Measurements from ENCODE around the gene SEC14L5. TPM values are rescaled to one million over a fixed set of nuclear protein-coding genes. Genes with fewer than 3 reads are reported as not detected.

The SEC14L5 gene
- total and polyA plus RNA-seq, 2 of the 4 experiments (the other 2 are of a cell fraction): 0.07 TPM; not detected in 1

GRCh38 chr16:5015887-5016286 is 57.8 kb downstream of the SEC14L5 start:
- Histone ChIP-seq H3K4me2 (ENCODE audit: low read depth, low read length) (no peak overlapping the region), H4K8ac (ENCODE audit: low read depth in 2 of 2, low read length in 2 of 2) (no peak overlapping the region), H2BK20ac (ENCODE audit: low read depth, low read length) (no peak overlapping the region), H3K9me1 (ENCODE audit: insufficient read depth, low read length) (no peaks in the 10 kb centered on the region), H3K27me3 (ENCODE audit: control insufficient read depth, insufficient read depth, low read length) (peaks cover 24% of the 10 kb centered on the region), H4K91ac (ENCODE audit: insufficient read depth, low read depth, low read length) (no peak overlapping the region), H3K27ac (ENCODE audit: insufficient read depth, low read length) (no peak overlapping the region), H2BK5ac (ENCODE audit: low read depth, low read length, poor library complexity, severe bottlenecking) (no peak overlapping the region), H2AK5ac (ENCODE audit: low read depth, low read length) (no peak overlapping the region), H2BK120ac (ENCODE audit: low read depth, low read length) (no peak overlapping the region), H3K9ac (ENCODE audit: low read depth, low read length) (no peak overlapping the region), H2AK9ac (replicated peaks; ENCODE audit: low read depth, low read length, poor library complexity) (no peak overlapping the region), H3K4ac (ENCODE audit: low read depth, low read length) (no peak overlapping the region), H4K5ac (ENCODE audit: low read depth, low read length) (no peak overlapping the region), H3K9me3 (ENCODE audit: control insufficient read depth, insufficient read depth, low read length) (no peaks in the 10 kb centered on the region), H3K79me1 (ENCODE audit: low read depth in 1 of 2, low read length in 2 of 2) (no peaks in the 10 kb centered on the region), H2AFZ (replicated peaks; ENCODE audit: low read length, poor library complexity) (no peak overlapping the region), H3K18ac (ENCODE audit: low read depth, low read length) (no peak overlapping the region), H3K23ac (ENCODE audit: low read depth, low read length) (no peak overlapping the region), H3K4me3 (ENCODE audit: insufficient read depth, low read depth, low read length) (no peak overlapping the region), H3K36me3 (ENCODE audit: control insufficient read depth, insufficient read depth, low read length) (no peaks in the 10 kb centered on the region), H3K14ac (replicated peaks; ENCODE audit: low read depth, low read length) (no peak overlapping the region), H3K4me1 (ENCODE audit: control insufficient read depth, insufficient read depth, low read length) (no peaks in the 10 kb centered on the region), H3K56ac (ENCODE audit: extremely low read depth, insufficient read depth, low read length) (no peak overlapping the region), H2BK15ac (ENCODE audit: low read depth, low read length) (no peak overlapping the region), H4K20me1 (ENCODE audit: insufficient read depth, low read length) (no peaks in the 10 kb centered on the region)
- no peak for DNase-seq
- no peak for ATAC-seq (ENCODE audit: low read depth)
- in situ Hi-C loops (cut with MboI; ENCODE audit: low sequenced_read_pairs) (no loop called here), dilution Hi-C loops (cut with HindIII; ENCODE audit: low sequenced_read_pairs, unreplicated experiment) (no loop called here), intact Hi-C loops (cut with micrococcal nuclease) (no loop called here)
- no TSS peak for BruUV-seq (replicated peaks)
- CTCF ChIA-PET: no interaction called here
- WGBS, 2 experiments (ENCODE audit: extremely low coverage in 2 of 2, insufficient read length in 1 of 2): no CpG with 5 or more reads among the region's 4 CpGs
- POLR2A ChIA-PET (ENCODE audit: unreplicated experiment): no interaction called here
- TF ChIP-seq USF2 (IDR thresholded peaks at IDR 0.05; ENCODE audit: low read depth, low read length): no peak
- TF ChIP-seq BHLHE40 (IDR thresholded peaks at IDR 0.05; ENCODE audit: low read depth, low read length): no peak
- no peak for TF ChIP-seq CEBPB (IDR thresholded peaks at IDR 0.05; ENCODE audit: low read depth, low read length)
- no peak for TF ChIP-seq RAD21 (IDR thresholded peaks at IDR 0.05; ENCODE audit: low read length)
- TF ChIP-seq RFX5 (IDR thresholded peaks at IDR 0.05; ENCODE audit: low read depth, low read length): no peak
- no peak for TF ChIP-seq CHD1 (IDR thresholded peaks at IDR 0.05; ENCODE audit: low read depth, low read length)
- TF ChIP-seq SMC3 (IDR thresholded peaks at IDR 0.05; ENCODE audit: low read depth, low read length): no peak
- TF ChIP-seq, protein P1, sequence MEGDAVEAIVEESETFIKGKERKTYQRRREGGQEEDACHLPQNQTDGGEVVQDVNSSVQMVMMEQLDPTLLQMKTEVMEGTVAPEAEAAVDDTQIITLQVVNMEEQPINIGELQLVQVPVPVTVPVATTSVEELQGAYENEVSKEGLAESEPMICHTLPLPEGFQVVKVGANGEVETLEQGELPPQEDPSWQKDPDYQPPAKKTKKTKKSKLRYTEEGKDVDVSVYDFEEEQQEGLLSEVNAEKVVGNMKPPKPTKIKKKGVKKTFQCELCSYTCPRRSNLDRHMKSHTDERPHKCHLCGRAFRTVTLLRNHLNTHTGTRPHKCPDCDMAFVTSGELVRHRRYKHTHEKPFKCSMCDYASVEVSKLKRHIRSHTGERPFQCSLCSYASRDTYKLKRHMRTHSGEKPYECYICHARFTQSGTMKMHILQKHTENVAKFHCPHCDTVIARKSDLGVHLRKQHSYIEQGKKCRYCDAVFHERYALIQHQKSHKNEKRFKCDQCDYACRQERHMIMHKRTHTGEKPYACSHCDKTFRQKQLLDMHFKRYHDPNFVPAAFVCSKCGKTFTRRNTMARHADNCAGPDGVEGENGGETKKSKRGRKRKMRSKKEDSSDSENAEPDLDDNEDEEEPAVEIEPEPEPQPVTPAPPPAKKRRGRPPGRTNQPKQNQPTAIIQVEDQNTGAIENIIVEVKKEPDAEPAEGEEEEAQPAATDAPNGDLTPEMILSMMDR (conservative IDR thresholded peaks at IDR 0.05; ENCODE audit: low read depth, low read length): no peak
- TF ChIP-seq ELK1 (IDR thresholded peaks at IDR 0.05; ENCODE audit: borderline replicate concordance, low read depth, low read length): no peak
- no peak for TF ChIP-seq MXI1 (IDR thresholded peaks at IDR 0.05; ENCODE audit: borderline replicate concordance, low read depth, low read length)
- no peak for TF ChIP-seq NFE2L2 (IDR thresholded peaks at IDR 0.05; ENCODE audit: low read depth, low read length)
